ENCODE data around the gene PRPS1. TPM values are rescaled to one million over a fixed set of nuclear protein-coding genes. Genes with fewer than 3 reads are reported as not detected.

Gene PRPS1
- total and polyA plus RNA-seq, 9 of the 15 experiments (the other 6 are each of a cell fraction or from before 2014, with no cell fraction given): 47.8 to 175 (median 79.6) TPM

GRCh38 chrX:107667426-107667825, 39.1 kb downstream of the PRPS1 start:
- in situ Hi-C loops (cut with MboI): no loop called here
- POLR2A ChIA-PET: no interaction called here
- no peak overlapping the region for H2AFZ ChIP-seq (ENCODE audit: low read depth, low read length)
- WGBS (ENCODE audit: insufficient coverage, low coverage, missing lambda C conversion rate): 50% methylated on average over 1 of the region's 1 CpG
- no peaks in the 10 kb centered on the region; a peak in 1 of 5 replicates for H3K4me1 ChIP-seq (replicated peaks in 1 of 2; ENCODE audit: control insufficient read depth in 2 of 2, insufficient read depth in 2 of 2, low read length in 2 of 2)
- no peaks in the 10 kb centered on the region for H4K20me1 ChIP-seq (replicated peaks; ENCODE audit: control insufficient read depth, insufficient read depth, low read length)
- no peak for ATAC-seq
- no peaks in the 10 kb centered on the region for H3K36me3 ChIP-seq (ENCODE audit: control insufficient read depth, insufficient read depth, low read length)
- CTCF ChIA-PET (ENCODE audit: low intra/inter-chr PET ratio): no interaction called here
- no peak for TF ChIP-seq CREBBP (IDR thresholded peaks at IDR 0.05; ENCODE audit: low read depth, low read length)
- no peak for TF ChIP-seq RAD21 (CRISPR knock-in tag; conservative IDR thresholded peaks at IDR 0.05 in 1 of 2, IDR thresholded peaks at IDR 0.05 in 1 of 2)
- no peak for TF ChIP-seq BRD9 (IDR thresholded peaks at IDR 0.05; ENCODE audit: low read depth, partially characterized antibody)
- no peak for TF ChIP-seq KAT8 (IDR thresholded peaks at IDR 0.05; ENCODE audit: low read depth)
- TF ChIP-seq ZNF277 (CRISPR knock-in tag; IDR thresholded peaks at IDR 0.05; ENCODE audit: borderline replicate concordance): no peak
- no peak for TF ChIP-seq DLX4 (CRISPR knock-in tag; IDR thresholded peaks at IDR 0.05)
- TF ChIP-seq TAF1 (IDR thresholded peaks at IDR 0.05; ENCODE audit: control insufficient read depth, extremely low read depth, insufficient read depth, low read length, severe bottlenecking): no peak
- TF ChIP-seq TRIM24 (IDR thresholded peaks at IDR 0.05): no peak
- TF ChIP-seq CBFA2T2 (conservative IDR thresholded peaks at IDR 0.05): no peak
- TF ChIP-seq HMG20B (CRISPR knock-in tag; IDR thresholded peaks at IDR 0.05): no peak
- TF ChIP-seq SMAD1 (IDR thresholded peaks at IDR 0.05; ENCODE audit: low read depth, low read length, partially characterized antibody): no peak
- no peak for TF ChIP-seq POLR3A (IDR thresholded peaks at IDR 0.05; ENCODE audit: borderline replicate concordance, extremely low read depth, insufficient read depth, insufficient read length)
- TF ChIP-seq VEZF1 (CRISPR knock-in tag; IDR thresholded peaks at IDR 0.05): no peak
- TF ChIP-seq PTRF (tag; IDR thresholded peaks at IDR 0.05): no peak
- no peak for TF ChIP-seq JUND (IDR thresholded peaks at IDR 0.05; ENCODE audit: borderline replicate concordance, low read depth, low read length)
- no peak for TF ChIP-seq JUND (tag; IDR thresholded peaks at IDR 0.05; ENCODE audit: borderline replicate concordance, low read depth, low read length)
- H3K27me3 ChIP-seq (ENCODE audit: control insufficient read depth in 2 of 2, insufficient read depth in 2 of 2, low read length in 2 of 2): no peaks in the 10 kb centered on the region
- no TSS peak for BruUV-seq (replicated peaks)
- H3K27ac ChIP-seq (ENCODE audit: extremely low read depth, low read depth, low read length): no peak overlapping the region
- no peak for DNase-seq (ENCODE audit: extremely low read depth in 1 of 4, low spot score in 3 of 4)
- no peaks in the 10 kb centered on the region for H3K9me3 ChIP-seq (replicated peaks; ENCODE audit: control insufficient read depth, insufficient read depth, low read depth, low read length)
- H3K79me2 ChIP-seq (ENCODE audit: control insufficient read depth, insufficient read depth, low read length): no peaks in the 10 kb centered on the region
- no peak for FAIRE-seq
- no peaks in the 10 kb centered on the region for H3K9me1 ChIP-seq (ENCODE audit: control insufficient read depth, insufficient read depth, low read length)
- H3K4me3 ChIP-seq: no peak overlapping the region
- no peak overlapping the region for H3K9ac ChIP-seq (ENCODE audit: insufficient read depth in 1 of 2, low read depth in 2 of 2, low read length in 2 of 2)
- intact Hi-C loops (cut with micrococcal nuclease): no loop called here
- H3K4me2 ChIP-seq (ENCODE audit: insufficient read depth, low read length): no peak overlapping the region
